MM.1S (cell line): ENCODE results near the gene HSDL1.

ENCODE experiments used
- DNase-seq: peaks from one replicate; pipeline ENCODE4 v3.0.0-alpha.2; 2015
- H2AFZ ChIP-seq: fragments of 300-600 bp; sonication (generic); 2 replicates; pipeline ENCODE4 v1.6.0; 2016; ENCODE audit warnings: antibody characterized with exemption, low read length
- H3F3A ChIP-seq: fragments of 300-600 bp; sonication (generic); 2 replicates; pipeline ENCODE4 v1.6.1; 2016; ENCODE audit warnings: mild to moderate bottlenecking, antibody characterized with exemption, low read length, moderate library complexity, mixed read lengths; ENCODE audit not compliant: insufficient read depth
- H3K27ac ChIP-seq: fragments of 300-600 bp; sonication (generic); 2 replicates; pipeline ENCODE4 v1.5.1; 2016; ENCODE audit warnings: mild to moderate bottlenecking, low read length
- H3K27me3 ChIP-seq: fragments of 300-600 bp; sonication (generic); replicated peaks from 2 replicates; pipeline ENCODE4 v1.6.0; 2016; ENCODE audit warnings: low read length; ENCODE audit not compliant: insufficient read depth
- H3K36me3 ChIP-seq: fragments of 300-600 bp; sonication (generic); replicated peaks from 2 replicates; pipeline ENCODE4 v1.6.1; 2016; ENCODE audit warnings: mild to moderate bottlenecking, low read length, mixed read lengths; ENCODE audit not compliant: insufficient read depth
- H3K4me1 ChIP-seq: fragments of 300-600 bp; sonication (generic); 2 replicates; pipeline ENCODE4 v1.6.1; 2016; ENCODE audit warnings: low read length, mixed read lengths
- H3K4me2 ChIP-seq: fragments of 300-600 bp; sonication (generic); 2 replicates; pipeline ENCODE4 v1.6.0; 2016; ENCODE audit warnings: low read depth, low read length
- H3K4me3 ChIP-seq: fragments of 300-600 bp; sonication (generic); 2 replicates; pipeline ENCODE4 v1.5.1; 2016; ENCODE audit warnings: low read length, mixed read lengths
- H3K79me2 ChIP-seq: fragments of 300-600 bp; sonication (generic); 2 replicates; pipeline ENCODE4 v1.6.1; 2016; ENCODE audit warnings: mixed run types, low read length, mixed read lengths
- H3K9ac ChIP-seq: fragments of 300-600 bp; sonication (generic); 2 replicates; pipeline ENCODE4 v1.6.1; 2016; ENCODE audit warnings: low read length, mixed read lengths
- H3K9me2 ChIP-seq: fragments of 300-600 bp; sonication (generic); replicated peaks from 2 replicates; pipeline ENCODE4 v1.6.1; 2016; ENCODE audit warnings: mild to moderate bottlenecking, low read length, mixed read lengths; ENCODE audit not compliant: insufficient read depth
- H3K9me3 ChIP-seq: fragments of 300-600 bp; sonication (generic); replicated peaks from 2 replicates; pipeline ENCODE4 v1.6.1; 2016; ENCODE audit warnings: mild to moderate bottlenecking, low read length, mixed read lengths; ENCODE audit not compliant: insufficient read depth
- H4K20me1 ChIP-seq: fragments of 300-600 bp; sonication (generic); 2 replicates; pipeline ENCODE4 v1.6.1; 2016; ENCODE audit warnings: mild to moderate bottlenecking, low read length, moderate library complexity, mixed read lengths; ENCODE audit not compliant: insufficient read depth
- EZH2 ChIP-seq: fragments of 300-600 bp; sonication (generic); optimal IDR thresholded peaks from 2 replicates; pipeline ENCODE3; 2017; ENCODE audit warnings: low read depth, mild to moderate bottlenecking, antibody characterized with exemption, low read length, mixed read lengths
- EZH2phosphoT487 ChIP-seq: fragments of 300-600 bp; sonication (generic); IDR thresholded peaks from 2 replicates; pipeline ENCODE4 v1.6.1; 2018; ENCODE audit warnings: antibody characterized with exemption, low read length
- TF ChIP-seq, protein P1 (sequence below): fragments of 300-600 bp; sonication (generic); IDR thresholded peaks from 2 replicates; pipeline ENCODE4 v1.5.1; 2016; ENCODE audit warnings: antibody characterized with exemption, low read length, mixed read lengths

The HSDL1 gene

GRCh38 chr16:84143784-84144199 lies 1.2 kb downstream of the HSDL1 start:
- H3K27me3 ChIP-seq, result no peaks in the 10 kb centered on the region
- peak overlapping the region; percentile 92 for H3K9ac ChIP-seq
- no peak for TF ChIP-seq EZH2
- TF ChIP-seq EZH2phosphoT487, result no peak
- TF ChIP-seq, protein P1, sequence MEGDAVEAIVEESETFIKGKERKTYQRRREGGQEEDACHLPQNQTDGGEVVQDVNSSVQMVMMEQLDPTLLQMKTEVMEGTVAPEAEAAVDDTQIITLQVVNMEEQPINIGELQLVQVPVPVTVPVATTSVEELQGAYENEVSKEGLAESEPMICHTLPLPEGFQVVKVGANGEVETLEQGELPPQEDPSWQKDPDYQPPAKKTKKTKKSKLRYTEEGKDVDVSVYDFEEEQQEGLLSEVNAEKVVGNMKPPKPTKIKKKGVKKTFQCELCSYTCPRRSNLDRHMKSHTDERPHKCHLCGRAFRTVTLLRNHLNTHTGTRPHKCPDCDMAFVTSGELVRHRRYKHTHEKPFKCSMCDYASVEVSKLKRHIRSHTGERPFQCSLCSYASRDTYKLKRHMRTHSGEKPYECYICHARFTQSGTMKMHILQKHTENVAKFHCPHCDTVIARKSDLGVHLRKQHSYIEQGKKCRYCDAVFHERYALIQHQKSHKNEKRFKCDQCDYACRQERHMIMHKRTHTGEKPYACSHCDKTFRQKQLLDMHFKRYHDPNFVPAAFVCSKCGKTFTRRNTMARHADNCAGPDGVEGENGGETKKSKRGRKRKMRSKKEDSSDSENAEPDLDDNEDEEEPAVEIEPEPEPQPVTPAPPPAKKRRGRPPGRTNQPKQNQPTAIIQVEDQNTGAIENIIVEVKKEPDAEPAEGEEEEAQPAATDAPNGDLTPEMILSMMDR, result no peak
- no peaks in the 10 kb centered on the region for H3K9me2 ChIP-seq
- H3K4me2 ChIP-seq, result peak overlapping the region; percentile 68
- H3F3A ChIP-seq, result peaks cover 8% of the 10 kb centered on the region
- H4K20me1 ChIP-seq, result no peaks in the 10 kb centered on the region
- H3K36me3 ChIP-seq, result no peaks in the 10 kb centered on the region
- H3K79me2 ChIP-seq, result peaks cover 46% of the 10 kb centered on the region
- H3K9me3 ChIP-seq, result no peaks in the 10 kb centered on the region
- H3K27ac ChIP-seq, result peak overlapping the region; percentile 84
- no peak for DNase-seq
- H2AFZ ChIP-seq, result no peak overlapping the region
- peaks cover 17% of the 10 kb centered on the region for H3K4me1 ChIP-seq
- H3K4me3 ChIP-seq, result peak overlapping the region; percentile 69

DNA sequence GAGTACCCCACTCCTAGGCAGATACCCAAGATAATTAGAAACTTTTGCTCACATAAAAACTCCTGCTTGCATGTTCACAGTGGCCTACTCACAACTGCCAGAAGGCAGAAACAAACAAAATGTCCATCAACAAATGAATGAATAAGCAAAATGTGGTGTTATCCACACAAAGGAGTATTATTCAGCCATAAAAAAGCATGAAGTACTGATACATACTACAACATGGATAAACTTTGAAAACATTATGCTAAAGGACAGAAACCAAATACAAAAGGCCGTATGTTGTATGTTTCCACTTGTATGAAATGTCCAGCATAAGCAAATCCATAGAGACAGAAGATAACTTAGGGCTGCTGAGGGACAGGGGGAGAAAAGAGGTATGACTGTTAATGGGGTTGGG lies 1.9 kb downstream of the HSDL1 start:
- Histone ChIP-seq H3K9me3 (no peaks in the 10 kb centered on the region), H3K9ac (no peak overlapping the region), H3K36me3 (no peaks in the 10 kb centered on the region), H3K9me2 (no peaks in the 10 kb centered on the region), H3K27ac (no peak overlapping the region), H3K4me3 (no peak overlapping the region), H3K27me3 (no peaks in the 10 kb centered on the region), H2AFZ (no peak overlapping the region), H4K20me1 (no peaks in the 10 kb centered on the region), H3F3A (peaks cover 12% of the 10 kb centered on the region), H3K79me2 (peaks cover 47% of the 10 kb centered on the region), H3K4me1 (peaks cover 20% of the 10 kb centered on the region), H3K4me2 (no peak overlapping the region)
- no peak for DNase-seq
- TF ChIP-seq, protein P1, result no peak
- TF ChIP-seq EZH2phosphoT487 (no peak), EZH2 (no peak)

GRCh38 chr16:84141143-84141670 lies 3.8 kb downstream of the HSDL1 start:
- no peaks in the 10 kb centered on the region for H4K20me1 ChIP-seq
- TF ChIP-seq EZH2phosphoT487 (no peak), EZH2 (no peak)
- TF ChIP-seq, protein P1, result no peak
- H3K9ac ChIP-seq, result no peak overlapping the region
- H3K36me3 ChIP-seq, result no peaks in the 10 kb centered on the region
- H3K4me1 ChIP-seq, result peaks cover 38% of the 10 kb centered on the region
- DNase-seq, result no peak
- no peak overlapping the region for H2AFZ ChIP-seq
- H3K4me3 ChIP-seq, result no peak overlapping the region
- H3K4me2 ChIP-seq, result no peak overlapping the region
- no peaks in the 10 kb centered on the region for H3K9me3 ChIP-seq
- peaks cover 20% of the 10 kb centered on the region for H3F3A ChIP-seq
- H3K9me2 ChIP-seq, result no peaks in the 10 kb centered on the region
- no peak overlapping the region for H3K27ac ChIP-seq
- H3K27me3 ChIP-seq, result no peaks in the 10 kb centered on the region
- H3K79me2 ChIP-seq, result peaks cover 65% of the 10 kb centered on the region
